GM12878 (cell line): ENCODE measurements around the gene FAM184B. TPM values are rescaled to one million over a fixed set of nuclear protein-coding genes. Genes with fewer than 3 reads are reported as not detected.

Source experiments
- ATAC-seq: fragments of 200-7000 bp; cut with Tn5 transposase; 3 replicates; pipeline ENCODE4 v1.9.1; 2020; ENCODE audit warnings: mild to moderate bottlenecking, moderate library complexity
- BruUV-seq: library from RNA; stranded (reverse); fragments of 400-500 nt; replicated peaks from 2 replicates; lab custom pipeline; 2021; lab: Mats Ljungman, UMichigan
- CTCF ChIA-PET: fragments of 300-600 bp; sonication (Branson Sonifier 250); formaldehyde crosslinking; extraction: SDS; loops from one replicate; lab custom pipeline; 2021; ENCODE audit warnings: inconsistent platforms; lab: Yijun Ruan, JAX
- POLR2A ChIA-PET: fragments of 350-600 bp; formaldehyde crosslinking; extraction: SDS; loops from one replicate; lab custom pipeline; 2021; ENCODE audit warnings: inconsistent platforms; lab: Charles Lee
- RAD21 ChIA-PET: fragments of 300-600 bp; sonication (Branson Sonifier 250); formaldehyde crosslinking; loops from one replicate; lab custom pipeline; 2023; ENCODE audit warnings: antibody characterized with exemption; ENCODE audit not compliant: unreplicated experiment; lab: Charles Lee
- SMC1A ChIA-PET: fragments of 300-600 bp; sonication (Branson Sonifier 250); formaldehyde crosslinking; loops from one replicate; lab custom pipeline; 2023; ENCODE audit not compliant: unreplicated experiment, uncharacterized antibody; lab: Charles Lee
- DNase-seq: peaks from one replicate; pipeline ENCODE4 v3.0.0-alpha.2; 2011; ENCODE audit warnings: low read depth, low spot score
- FAIRE-seq: peaks from 3 replicates; lab custom pipeline; 2011; peaks lifted over from hg19 to GRCh38; lab: Jason Lieb, UNC
- H2AFZ ChIP-seq: 2 replicates; pipeline ENCODE4 v1.6.0; 2011; ENCODE audit warnings: low read depth, low read length, control low read depth; ENCODE audit not compliant: control insufficient read depth
- H3K27ac ChIP-seq: 2 replicates; pipeline ENCODE4 v1.5.1; 2011; ENCODE audit warnings: control low read depth; ENCODE audit not compliant: control insufficient read depth, insufficient read depth
- H3K27me3 ChIP-seq, 2 experiments: replicated peaks in 1 of 2; 2 replicates each; pipeline versions ENCODE4 v1.6.0 to v1.6.1; 2011; ENCODE audit warnings: low read length in 1 of 2; ENCODE audit not compliant: control insufficient read depth in 2 of 2, insufficient read depth in 2 of 2
- H3K36me3 ChIP-seq, 2 experiments: 2 replicates each; pipeline ENCODE4 v1.5.1; 2011; ENCODE audit warnings: low read length in 1 of 2; ENCODE audit not compliant: control insufficient read depth in 2 of 2, insufficient read depth in 2 of 2
- H3K4me1 ChIP-seq: 2 replicates; pipeline ENCODE4 v1.6.1; 2011; ENCODE audit warnings: mild to moderate bottlenecking, low read length, moderate library complexity, mixed read lengths; ENCODE audit not compliant: control insufficient read depth, insufficient read depth
- H3K4me2 ChIP-seq: 2 replicates; pipeline ENCODE4 v1.6.0; 2011; ENCODE audit warnings: control low read depth; ENCODE audit not compliant: control insufficient read depth, insufficient read depth
- H3K4me3 ChIP-seq: fragments of 200-600 bp; sonication (generic); 2 replicates; pipeline ENCODE4 v1.5.1; 2016
- H3K79me2 ChIP-seq: 2 replicates; pipeline ENCODE4 v1.6.0; 2011; ENCODE audit warnings: low read length; ENCODE audit not compliant: control insufficient read depth, insufficient read depth
- H3K9ac ChIP-seq: 2 replicates; pipeline ENCODE4 v1.8.0; 2011; ENCODE audit warnings: low read length, control low read depth, mixed read lengths; ENCODE audit not compliant: control insufficient read depth, insufficient read depth
- H3K9me3 ChIP-seq: replicated peaks from 3 replicates; pipeline ENCODE4 v1.5.1; 2011; ENCODE audit warnings: mild to moderate bottlenecking, low read length; ENCODE audit not compliant: control insufficient read depth, insufficient read depth
- H4K20me1 ChIP-seq: 2 replicates; pipeline ENCODE4 v1.6.0; 2011; ENCODE audit not compliant: control insufficient read depth, insufficient read depth
- BCLAF1 ChIP-seq: fragments of 450-650 bp; IDR thresholded peaks from 2 replicates; pipeline ENCODE4 v1.6.1; 2017; ENCODE audit warnings: antibody characterized with exemption, mild to moderate bottlenecking, moderate library complexity
- CBX3 ChIP-seq: fragments of 200-600 bp; sonication (generic); IDR thresholded peaks from 2 replicates; pipeline ENCODE4 v1.6.1; 2016; ENCODE audit warnings: low read depth, borderline replicate concordance
- CTCF ChIP-seq, 3 experiments: IDR thresholded peaks in 2 of 3; conservative IDR thresholded peaks in 1 of 3; 2 replicates each; pipeline ENCODE4 v1.5.1; 2011; ENCODE audit warnings: low read depth in 3 of 3, low read length in 3 of 3, mild to moderate bottlenecking in 3 of 3, control low read depth in 2 of 3, moderate library complexity in 2 of 3, inconsistent platforms in 1 of 3, mixed read lengths in 1 of 3; ENCODE audit not compliant: control insufficient read depth in 2 of 3, insufficient read depth in 1 of 3; ENCODE audit errors: extremely low read depth in 1 of 3
- DPF2 ChIP-seq: fragments of 450-650 bp; IDR thresholded peaks from 2 replicates; pipeline ENCODE4 v1.6.1; 2017; ENCODE audit warnings: mild to moderate bottlenecking
- NFYB ChIP-seq: IDR thresholded peaks from 2 replicates; pipeline ENCODE4 v1.6.1; 2011; ENCODE audit warnings: low read depth, mild to moderate bottlenecking, low read length, improper control_type of control experiment, moderate library complexity; ENCODE audit not compliant: insufficient read depth
- PAX8 ChIP-seq: fragments of 450-650 bp; IDR thresholded peaks from 2 replicates; pipeline ENCODE4 v1.6.1; 2017; ENCODE audit warnings: mild to moderate bottlenecking, moderate library complexity
- PML ChIP-seq: IDR thresholded peaks from 2 replicates; pipeline ENCODE4 v1.6.1; 2012; ENCODE audit warnings: low read length, inconsistent platforms
- POLR2AphosphoS2 ChIP-seq: IDR thresholded peaks from 2 replicates; pipeline ENCODE4 v1.6.1; 2011; ENCODE audit warnings: low read depth, mild to moderate bottlenecking, low read length, improper control_type of control experiment, moderate library complexity
- POLR2AphosphoS5 ChIP-seq: IDR thresholded peaks from 2 replicates; pipeline ENCODE4 v1.6.1; 2011; ENCODE audit warnings: mild to moderate bottlenecking, low read length, inconsistent platforms
- RUNX3 ChIP-seq: IDR thresholded peaks from 2 replicates; pipeline ENCODE4 v1.6.1; 2012; ENCODE audit warnings: low read length, inconsistent platforms
- SRF ChIP-seq, 2 experiments: IDR thresholded peaks; 2 replicates each; pipeline ENCODE4 v1.6.1; 2011; ENCODE audit warnings: low read depth in 2 of 2, low read length in 2 of 2, mild to moderate bottlenecking in 1 of 2, moderate library complexity in 1 of 2
- STAT1 ChIP-seq: fragments of 450-650 bp; conservative IDR thresholded peaks from 2 replicates; pipeline ENCODE4 v1.6.1; 2014; ENCODE audit warnings: antibody characterized with exemption, mild to moderate bottlenecking
- ZNF207 ChIP-seq: fragments of 450-650 bp; IDR thresholded peaks from 2 replicates; pipeline ENCODE4 v1.6.1; 2014; ENCODE audit warnings: antibody characterized with exemption, mild to moderate bottlenecking, borderline replicate concordance
- ZNF24 ChIP-seq: fragments of 450-650 bp; IDR thresholded peaks from 2 replicates; pipeline ENCODE4 v1.6.1; 2017; ENCODE audit warnings: antibody characterized with exemption, mild to moderate bottlenecking
- WGBS: methylation state at CpG from one replicate; pipeline ENCODE4 v1.1.6; 2016; ENCODE audit warnings: low lambda C conversion rate; ENCODE audit not compliant: insufficient replicate concordance, insufficient coverage; ENCODE audit errors: missing lambda C conversion rate; 5-methylcytosine and 5-hydroxymethylcytosine counted together
- in situ Hi-C: fragments of 300-500 bp; cut with MboI; formaldehyde crosslinking; loops from 9 replicates; pipeline ENCODE4 v1.14.3; 2018; ENCODE audit warnings: mixed read lengths
- intact Hi-C: fragments of 100-400 bp; cut with micrococcal nuclease; formaldehyde crosslinking; loops from one replicate; pipeline ENCODE4 v1.14.2; 2022; ENCODE audit not compliant: unreplicated experiment
- polyA plus RNA-seq, 11 experiments: library from polyadenylated mRNA; depleted of rRNA in 4 of 11; unstranded in 6 of 11; stranded (reverse) in 5 of 11; fragments of >200 nt; fragmentation: Nextera tagmentation in 4 of 11; fragmentation: Illumina TruSeq in 1 of 11; extraction: Ambion mirVana in 4 of 11; extraction: Trizol in 1 of 11; gene quantifications; 1 replicate in 1 of 11; 2 replicates in 10 of 11; pipeline versions ENCODE4 v1.2.1 to v1.2.3, GENCODE V29; 2011 to 2016; ENCODE audit warnings: inconsistent platforms in 2 of 11, missing spikeins in 2 of 11, low read depth in 1 of 11
- total RNA-seq, 4 experiments: library from RNA; depleted of rRNA in 3 of 4; stranded (reverse); fragments of >200 nt in 3 of 4; fragmentation: Illumina TruSeq in 1 of 4; extraction: Trizol in 1 of 4; gene quantifications; 2 replicates each; pipeline versions ENCODE4 v1.2.1 to v1.2.3, GENCODE V29; 2013 to 2021
- TF ChIP-seq, protein P1 (sequence below): fragments of 450-650 bp; IDR thresholded peaks from 2 replicates; pipeline ENCODE4 v1.6.1; 2016; ENCODE audit warnings: mild to moderate bottlenecking
- TF ChIP-seq, protein P2 (sequence below): fragments of 450-650 bp; IDR thresholded peaks from 2 replicates; pipeline ENCODE4 v1.6.1; 2017; ENCODE audit warnings: low read depth, mild to moderate bottlenecking, moderate library complexity

FAM184B gene
- total and polyA plus RNA-seq, 10 of the 15 experiments (the other 5 are each of a cell fraction or from before 2014, with no cell fraction given): under 0.01 TPM; not detected in 9

GRCh38 chr4:17722356-17722700 lies 59.1 kb downstream of the FAM184B start:
- H4K20me1 ChIP-seq: no peaks in the 10 kb centered on the region
- intact Hi-C loops: no loop called here
- FAIRE-seq: no peak
- BruUV-seq: no TSS peak
- CTCF ChIA-PET: no interaction called here
- no peak for ATAC-seq
- no peak overlapping the region for H2AFZ ChIP-seq
- RAD21 ChIA-PET: no interaction called here
- no peak overlapping the region for H3K9ac ChIP-seq
- H3K27me3 ChIP-seq: no peaks in the 10 kb centered on the region; a peak in 1 of 4 replicates
- POLR2A ChIA-PET: interaction anchor here (0.6 kb wide), 1 partner anchor 15 kb away, joined by 3 read pairs; no protein-coding TSS in a partner anchor
- H3K4me1 ChIP-seq: no peaks in the 10 kb centered on the region
- SMC1A ChIA-PET: no interaction called here
- WGBS: 0% methylated on average over 3 of the region's 3 CpGs
- H3K27ac ChIP-seq: no peak overlapping the region
- H3K4me3 ChIP-seq: no peak overlapping the region
- no peak for DNase-seq
- no peaks in the 10 kb centered on the region for H3K79me2 ChIP-seq
- H3K36me3 ChIP-seq: no peaks in the 10 kb centered on the region
- H3K4me2 ChIP-seq: no peak overlapping the region
- no peaks in the 10 kb centered on the region for H3K9me3 ChIP-seq
- in situ Hi-C loops: no loop called here
- TF ChIP-seq POLR2AphosphoS2 (no peak), BCLAF1 (no peak), SRF (IDR thresholded peaks at IDR 0.05; ENCODE audit: low read depth in 2 of 2, low read length in 2 of 2) (no peak), ZNF24 (no peak), CTCF (IDR thresholded peaks at IDR 0.05 in 2 of 3, conservative IDR thresholded peaks at IDR 0.05 in 1 of 3; ENCODE audit: control insufficient read depth in 2 of 3, extremely low read depth in 1 of 3, insufficient read depth in 1 of 3, low read depth in 3 of 3, low read length in 3 of 3) (no peak), DPF2 (no peak), STAT1 (no peak), RUNX3 (no peak), POLR2AphosphoS5 (no peak), ZNF207 (no peak), PML (no peak), NFYB (no peak), CBX3 (no peak), PAX8 (no peak)
- TF ChIP-seq, protein P1, sequence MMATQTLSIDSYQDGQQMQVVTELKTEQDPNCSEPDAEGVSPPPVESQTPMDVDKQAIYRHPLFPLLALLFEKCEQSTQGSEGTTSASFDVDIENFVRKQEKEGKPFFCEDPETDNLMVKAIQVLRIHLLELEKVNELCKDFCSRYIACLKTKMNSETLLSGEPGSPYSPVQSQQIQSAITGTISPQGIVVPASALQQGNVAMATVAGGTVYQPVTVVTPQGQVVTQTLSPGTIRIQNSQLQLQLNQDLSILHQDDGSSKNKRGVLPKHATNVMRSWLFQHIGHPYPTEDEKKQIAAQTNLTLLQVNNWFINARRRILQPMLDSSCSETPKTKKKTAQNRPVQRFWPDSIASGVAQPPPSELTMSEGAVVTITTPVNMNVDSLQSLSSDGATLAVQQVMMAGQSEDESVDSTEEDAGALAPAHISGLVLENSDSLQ: no peak
- TF ChIP-seq, protein P2, sequence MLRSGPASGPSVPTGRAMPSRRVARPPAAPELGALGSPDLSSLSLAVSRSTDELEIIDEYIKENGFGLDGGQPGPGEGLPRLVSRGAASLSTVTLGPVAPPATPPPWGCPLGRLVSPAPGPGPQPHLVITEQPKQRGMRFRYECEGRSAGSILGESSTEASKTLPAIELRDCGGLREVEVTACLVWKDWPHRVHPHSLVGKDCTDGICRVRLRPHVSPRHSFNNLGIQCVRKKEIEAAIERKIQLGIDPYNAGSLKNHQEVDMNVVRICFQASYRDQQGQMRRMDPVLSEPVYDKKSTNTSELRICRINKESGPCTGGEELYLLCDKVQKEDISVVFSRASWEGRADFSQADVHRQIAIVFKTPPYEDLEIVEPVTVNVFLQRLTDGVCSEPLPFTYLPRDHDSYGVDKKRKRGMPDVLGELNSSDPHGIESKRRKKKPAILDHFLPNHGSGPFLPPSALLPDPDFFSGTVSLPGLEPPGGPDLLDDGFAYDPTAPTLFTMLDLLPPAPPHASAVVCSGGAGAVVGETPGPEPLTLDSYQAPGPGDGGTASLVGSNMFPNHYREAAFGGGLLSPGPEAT: no peak
